ENCODE results near the gene GPR12. TPM values are rescaled to one million over a fixed set of nuclear protein-coding genes. Genes with fewer than 3 reads are reported as not detected.

GPR12 gene
- total RNA-seq, 2 experiments from 2014 or later = not detected

Other genes starting within 250 kb of the GPR12 start
- under 1 TPM; 0.22 to 0.37 TPM for gene WASF3, start 203.1 kb downstream of the GPR12 start, total RNA-seq